ENCODE data around the gene AKAP9. TPM values are rescaled to one million over a fixed set of nuclear protein-coding genes. Genes with fewer than 3 reads are reported as not detected.
"Not testable (repeated sequence)": the region's sequence is repeated elsewhere in the genome, so short reads cannot be mapped to it uniquely, and the experiment has no call there.

Gene AKAP9
- total RNA-seq, 1 donor from 2014 or later = 187 TPM

DNA sequence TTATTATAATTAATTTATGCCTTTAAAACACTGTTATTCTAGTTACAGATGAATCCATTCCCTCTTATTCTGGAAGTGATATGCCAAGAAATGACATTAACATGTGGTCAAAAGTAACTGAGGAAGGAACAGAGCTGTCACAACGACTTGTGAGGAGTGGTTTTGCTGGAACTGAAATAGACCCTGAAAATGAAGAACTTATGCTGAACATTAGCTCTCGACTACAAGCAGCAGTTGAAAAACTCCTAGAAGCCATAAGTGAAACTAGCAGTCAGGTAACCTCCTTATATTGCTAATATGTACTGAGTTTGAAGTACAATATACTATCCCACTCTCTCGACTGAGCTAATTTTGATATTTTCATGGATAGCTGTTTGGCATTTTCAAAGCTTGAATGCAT is 112.0 kb downstream of the AKAP9 start:
- no peak for FAIRE-seq
- no peak for DNase-seq (ENCODE audit: low spot score in 2 of 2)

DNA sequence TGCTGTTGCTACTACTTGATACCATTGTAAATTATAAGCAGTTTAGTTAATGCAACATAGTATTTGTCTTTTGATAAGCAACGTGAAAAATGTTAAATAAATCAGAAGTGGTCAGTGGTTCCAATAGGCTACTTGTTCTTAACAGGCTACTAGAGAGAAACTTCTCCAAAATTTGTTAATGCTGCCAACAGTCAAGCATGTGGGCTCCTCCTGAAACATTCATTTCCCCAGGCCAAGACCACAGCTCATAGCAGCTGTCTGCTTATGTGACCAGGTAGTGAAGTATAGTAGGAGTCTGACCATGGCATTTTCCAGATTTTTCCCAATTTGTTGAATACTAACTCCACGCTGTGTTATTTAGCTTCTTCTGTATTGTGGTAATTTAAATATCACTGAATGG is 112.7 kb downstream of the AKAP9 start:
- DNase-seq (ENCODE audit: low spot score in 2 of 2) = no peak
- no peak for FAIRE-seq

DNA sequence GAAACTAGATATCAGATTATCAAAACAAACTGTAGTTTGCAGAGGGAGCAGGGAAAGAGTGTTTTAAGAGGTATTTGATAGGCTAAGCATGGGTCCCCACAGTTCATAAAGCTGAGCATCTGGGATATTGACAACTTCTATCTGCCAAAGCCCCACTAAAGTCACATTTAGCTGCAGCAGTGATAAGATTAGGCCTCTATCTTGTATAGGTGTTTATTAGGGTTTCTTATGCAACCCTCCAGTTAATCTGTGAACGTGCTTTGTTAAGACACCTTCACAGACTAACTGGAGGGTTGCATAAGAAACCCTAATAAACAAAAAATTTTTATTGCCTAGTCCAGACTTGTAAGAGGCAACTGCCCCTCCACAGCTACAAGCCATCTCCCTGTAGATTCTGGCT is 115.6 kb downstream of the AKAP9 start:
- FAIRE-seq (no peak), DNase-seq (ENCODE audit: low spot score in 2 of 2) (no peak)

DNA sequence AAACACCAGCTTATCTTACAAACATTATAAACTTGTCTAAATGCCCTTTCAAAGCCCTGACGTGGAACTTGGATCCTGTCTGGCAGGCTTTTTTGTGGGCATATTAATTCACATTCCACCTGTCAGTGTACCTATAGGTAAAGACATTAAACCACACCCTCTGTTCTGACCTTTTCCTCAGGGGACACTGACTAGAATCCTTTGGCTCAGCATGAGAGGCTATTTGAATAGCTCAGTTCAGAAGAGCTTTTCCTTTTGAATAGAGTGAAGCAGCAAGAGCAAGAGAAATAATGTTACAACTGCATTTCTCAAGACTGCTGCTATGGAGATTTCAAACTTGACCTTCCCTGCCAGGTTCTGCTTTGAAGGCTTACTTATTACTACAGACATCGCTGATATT is 116.7 kb downstream of the AKAP9 start:
- DNase-seq (ENCODE audit: low spot score in 2 of 2) (no peak), FAIRE-seq (no peak)

DNA sequence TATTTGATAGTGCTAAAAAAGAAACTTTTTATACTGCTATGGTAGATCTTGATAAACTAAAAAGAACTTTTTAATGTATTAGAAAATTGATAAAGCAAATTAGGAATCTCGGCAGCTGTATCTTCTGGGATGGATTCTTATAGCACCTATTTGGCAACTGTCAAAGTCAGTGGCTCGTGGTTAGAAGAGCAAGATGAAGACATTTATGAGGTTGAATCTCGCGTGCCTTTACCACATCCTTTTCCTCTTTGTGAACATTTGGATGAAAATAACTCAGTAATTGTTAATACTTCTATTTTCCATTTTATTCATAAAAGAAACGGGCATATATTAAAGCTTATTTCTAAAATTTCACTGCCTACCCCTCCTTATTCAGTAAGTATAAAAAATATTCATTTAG is 117.4 kb downstream of the AKAP9 start:
- FAIRE-seq = no peak
- no peak for DNase-seq (ENCODE audit: low spot score in 2 of 2)

DNA sequence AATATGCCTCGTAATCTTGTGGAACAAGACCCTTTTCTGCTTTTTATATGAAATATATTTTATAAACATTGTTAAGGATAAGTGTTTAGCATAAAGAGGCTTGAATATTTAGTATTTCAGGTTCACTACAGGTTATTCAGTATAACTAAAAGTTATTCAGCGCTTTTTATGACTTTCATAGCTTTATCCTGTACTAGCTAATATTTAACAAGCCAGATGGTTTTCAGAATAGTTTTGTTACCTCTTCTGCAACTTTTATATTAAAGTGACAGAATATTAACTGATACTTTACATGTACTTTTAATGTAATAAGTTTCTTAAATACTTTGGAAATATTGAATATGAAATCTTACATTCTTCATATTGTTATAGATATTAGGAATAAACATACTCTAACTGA is 118.2 kb downstream of the AKAP9 start:
- no peak for DNase-seq (ENCODE audit: low spot score in 2 of 2)
- FAIRE-seq = peak; percentile 58

DNA sequence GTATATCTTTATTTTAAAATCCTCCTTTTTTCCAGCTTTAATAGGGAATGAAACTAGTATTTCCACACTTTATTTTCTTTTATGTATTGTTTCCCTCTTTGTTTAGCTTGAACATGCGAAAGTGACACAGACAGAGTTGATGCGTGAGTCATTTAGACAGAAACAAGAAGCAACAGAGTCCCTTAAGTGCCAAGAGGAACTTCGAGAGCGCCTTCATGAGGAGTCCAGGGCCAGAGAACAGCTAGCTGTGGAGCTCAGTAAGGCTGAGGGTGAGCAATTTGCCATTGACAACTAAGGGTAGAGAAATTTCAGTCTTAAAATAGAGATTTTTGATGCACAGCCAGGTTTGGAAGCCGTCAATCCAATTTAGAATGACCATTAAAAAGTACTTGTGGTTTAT is 120.5 kb downstream of the AKAP9 start:
- FAIRE-seq (no peak), DNase-seq (ENCODE audit: low spot score in 2 of 2) (no peak)

DNA sequence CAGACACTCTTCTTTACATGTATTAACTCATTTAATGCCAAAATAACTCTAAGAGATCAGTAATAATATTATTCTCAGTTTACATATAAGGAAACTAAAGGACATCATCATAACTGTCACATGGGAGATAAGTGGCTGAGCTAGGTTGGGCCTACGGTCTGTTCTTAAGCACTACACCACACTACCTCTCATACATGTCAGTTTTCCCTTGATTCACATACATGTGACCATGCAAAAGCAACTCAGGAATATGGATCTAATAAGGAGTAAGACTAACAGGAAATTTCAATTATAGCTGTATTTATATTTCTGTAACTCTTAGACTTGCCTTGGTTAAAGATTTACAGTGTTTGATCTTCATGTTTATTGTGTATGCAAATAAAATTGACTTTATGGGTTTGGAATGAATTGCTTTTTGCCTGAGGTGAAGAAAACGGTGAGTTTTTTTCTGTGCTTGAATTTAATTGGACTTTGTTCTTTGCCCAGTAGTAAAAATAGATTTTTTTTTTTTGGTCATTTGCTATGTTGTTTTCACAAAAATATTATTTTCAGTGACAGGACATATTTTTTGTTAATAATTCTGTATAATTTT is 123.9 kb downstream of the AKAP9 start:
- DNase-seq (ENCODE audit: low spot score in 2 of 2) (no peak), FAIRE-seq (peak; percentile 86)

DNA sequence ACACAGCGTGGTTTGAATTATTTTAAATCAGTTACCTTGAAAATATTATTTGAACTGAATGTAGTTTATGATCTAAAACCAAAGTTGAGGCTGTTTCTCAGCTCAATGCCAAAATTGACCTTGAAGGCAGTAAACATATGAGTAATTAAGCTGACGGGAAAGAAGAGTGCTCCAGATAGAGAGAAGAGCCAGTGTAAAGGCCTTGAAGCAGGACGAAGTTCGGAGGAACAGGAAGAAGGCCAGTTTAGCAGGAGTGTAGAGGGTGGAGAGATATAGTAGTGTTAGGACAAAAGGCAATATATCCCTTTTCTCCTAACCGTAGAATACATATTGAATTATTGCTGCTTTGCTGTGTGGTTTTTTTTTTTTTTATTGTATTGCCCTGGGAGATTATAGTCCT is 130.4 kb downstream of the AKAP9 start:
- FAIRE-seq (no peak), DNase-seq (ENCODE audit: low spot score in 2 of 2) (no peak)

DNA sequence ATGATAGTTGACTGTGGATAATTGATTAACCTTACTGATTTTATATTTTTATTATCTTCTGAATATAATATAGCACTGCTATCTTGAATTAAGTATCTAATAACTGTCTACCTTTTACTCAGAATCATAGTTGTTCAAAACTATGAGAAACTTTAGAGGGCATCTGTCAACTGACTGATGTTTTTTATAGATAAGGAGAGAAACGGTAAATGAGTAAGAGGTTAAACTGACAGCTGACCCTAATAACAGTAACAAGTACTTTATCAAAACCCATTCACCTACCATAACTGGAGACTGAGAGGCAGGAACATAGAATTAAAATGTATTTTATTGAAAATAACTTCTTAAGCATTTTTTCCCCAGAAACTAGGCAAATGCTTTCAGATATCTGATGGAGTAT is 131.5 kb downstream of the AKAP9 start:
- DNase-seq (ENCODE audit: low spot score in 2 of 2) = no peak
- no peak for FAIRE-seq

DNA sequence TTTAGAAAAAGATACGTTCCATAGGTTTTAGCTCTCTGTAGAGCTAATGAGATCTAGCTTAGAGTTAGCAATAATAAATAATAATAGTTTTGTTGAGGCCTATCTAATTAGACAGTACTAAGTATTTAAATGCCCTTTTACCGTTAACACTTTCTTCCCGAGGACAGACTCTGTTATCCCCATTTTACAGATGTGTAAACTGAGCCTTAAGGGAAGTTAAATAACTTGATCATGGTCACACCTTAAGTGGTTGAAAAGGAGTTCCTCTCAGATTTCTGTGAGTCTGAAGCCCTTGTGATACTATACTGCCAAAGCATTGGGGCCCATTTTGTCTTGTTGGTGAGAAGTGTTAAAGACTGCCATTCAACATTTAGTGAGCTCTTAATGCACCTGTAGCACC is 132.0 kb downstream of the AKAP9 start:
- DNase-seq (ENCODE audit: low spot score in 2 of 2) (no peak), FAIRE-seq (no peak)

DNA sequence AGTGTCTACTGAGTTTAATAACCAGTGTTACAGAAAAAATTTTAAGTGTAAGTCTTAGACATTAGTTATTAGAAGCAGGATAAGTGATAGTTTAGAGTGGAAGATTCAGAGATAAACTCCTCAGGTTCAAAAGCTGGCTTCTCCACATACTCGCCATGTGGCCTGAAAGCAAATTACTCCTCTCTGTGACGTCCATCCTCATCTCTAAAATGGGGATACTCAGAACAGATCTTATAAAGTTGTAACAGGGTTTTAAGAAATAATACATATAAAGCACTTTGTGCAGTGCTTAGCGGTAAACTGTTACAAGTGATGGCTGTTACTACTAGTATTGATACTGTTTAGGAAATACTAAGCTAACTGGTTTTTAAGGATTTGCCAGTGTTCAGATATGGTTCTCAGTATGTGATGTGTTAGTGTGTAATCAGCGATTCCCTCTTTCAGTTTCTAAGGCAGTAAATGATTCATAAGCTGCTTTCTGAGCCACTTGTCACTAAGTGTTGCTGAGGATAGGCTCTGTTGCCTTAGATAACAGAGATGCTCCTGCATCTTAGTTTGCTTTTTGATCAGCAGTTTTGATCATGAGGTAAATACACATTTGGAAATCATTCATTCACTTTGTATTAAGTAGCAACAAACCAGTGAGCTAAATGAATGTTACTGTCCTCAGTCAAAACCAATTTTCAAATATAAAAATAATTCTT is 134.9 kb downstream of the AKAP9 start:
- DNase-seq (ENCODE audit: low spot score in 2 of 2) = no peak
- FAIRE-seq = no peak

DNA sequence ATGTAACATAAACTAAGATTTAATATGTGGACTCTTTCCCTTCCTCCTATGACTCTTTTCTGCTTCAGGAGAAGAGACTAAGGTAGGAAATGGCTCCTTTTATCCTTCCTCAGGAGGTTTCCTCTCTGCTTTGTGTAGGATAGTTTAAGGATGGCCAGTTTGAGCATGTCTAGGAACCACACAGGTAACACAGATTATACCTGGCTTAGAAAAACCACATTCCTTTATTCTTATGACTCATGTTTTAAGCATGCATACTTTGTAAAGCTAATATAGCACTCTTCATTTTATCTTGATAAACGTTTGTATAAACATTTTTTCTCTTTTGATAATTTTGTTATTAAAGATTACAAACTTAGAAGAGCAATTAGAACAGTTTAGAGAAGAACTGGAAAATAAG is 135.8 kb downstream of the AKAP9 start:
- no peak for FAIRE-seq
- DNase-seq (ENCODE audit: low spot score in 2 of 2) = no peak

DNA sequence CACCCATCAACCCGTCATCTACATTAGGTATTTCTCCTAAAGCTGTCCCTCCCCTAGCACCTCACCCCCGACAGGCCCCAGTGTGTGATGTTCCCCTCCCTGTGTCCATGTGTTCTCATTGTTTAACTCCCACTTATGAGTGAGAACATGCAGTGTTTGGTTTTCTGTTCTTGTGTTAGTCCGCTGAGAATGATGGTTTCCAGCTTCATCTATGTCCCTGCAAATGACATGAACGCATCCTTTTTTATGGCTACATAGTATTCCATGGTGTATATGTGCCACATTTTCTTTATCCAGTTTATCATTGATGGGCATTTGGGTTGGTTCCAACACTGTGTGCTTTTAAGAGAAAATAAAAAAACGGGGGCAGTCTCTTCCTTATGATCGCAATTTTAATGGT is 143.3 kb downstream of the AKAP9 start:
- not testable (repeated sequence) for FAIRE-seq; DNase-seq (ENCODE audit: low spot score in 2 of 2)

DNA sequence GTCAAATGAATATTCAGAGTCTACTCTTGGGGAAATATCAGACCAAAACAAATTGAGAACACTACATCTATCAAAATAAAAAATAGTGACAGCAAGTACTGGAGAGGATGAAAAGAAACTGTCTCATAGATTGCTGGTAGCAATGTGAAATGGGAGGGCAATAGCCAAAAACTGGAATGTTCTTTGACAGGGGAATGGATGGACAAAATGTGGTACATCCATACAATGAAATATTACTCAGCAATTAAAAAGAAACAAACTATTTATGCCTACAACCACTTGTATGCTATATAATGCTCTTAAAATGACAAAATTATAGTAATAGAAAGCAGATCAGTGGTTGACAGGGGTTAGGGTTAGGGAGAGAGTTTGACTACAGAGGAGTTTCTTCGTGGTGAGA is 147.6 kb downstream of the AKAP9 start:
- FAIRE-seq (no peak), DNase-seq (ENCODE audit: low spot score in 2 of 2) (no peak)

DNA sequence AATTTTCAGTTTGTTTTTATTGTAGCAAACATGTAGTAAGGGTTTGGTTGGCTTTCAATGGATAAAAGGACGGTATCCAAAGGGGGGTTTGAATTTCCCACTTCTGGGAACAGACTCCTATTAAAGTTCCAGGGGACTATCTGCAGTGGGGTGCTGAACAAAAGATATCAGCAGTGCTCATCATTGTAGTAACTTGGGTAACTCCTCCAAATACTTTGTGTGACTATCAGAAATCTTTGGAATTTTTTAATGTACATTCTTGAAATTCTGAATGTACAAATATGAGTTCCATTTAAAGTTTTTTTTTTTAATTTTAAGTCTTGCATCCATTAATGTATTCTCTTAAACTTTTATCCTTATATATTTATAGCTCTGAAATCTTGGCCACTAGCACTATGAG is 151.5 kb downstream of the AKAP9 start:
- no peak for FAIRE-seq
- no peak for DNase-seq (ENCODE audit: low spot score in 2 of 2)

DNA sequence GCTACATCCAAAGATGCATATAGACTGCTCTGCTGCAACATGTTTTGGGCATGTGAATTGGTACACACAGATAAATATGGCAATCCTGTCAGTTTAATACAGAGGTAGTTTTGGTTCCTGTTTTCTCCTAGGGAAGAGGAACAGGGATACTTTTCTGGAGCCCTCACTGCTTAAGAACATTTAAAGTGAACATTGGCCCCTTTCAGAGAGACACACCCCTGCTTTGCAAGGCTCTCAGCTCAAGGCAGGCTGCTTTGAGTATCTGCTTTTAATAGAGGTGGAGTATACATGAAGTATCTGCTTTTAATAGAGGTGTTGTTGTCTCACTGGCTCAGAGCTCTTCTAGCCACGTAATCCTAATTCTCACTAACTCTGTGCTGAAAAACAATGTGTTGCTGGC is 154.7 kb downstream of the AKAP9 start:
- FAIRE-seq = no peak
- DNase-seq (ENCODE audit: low spot score in 2 of 2) = no peak

DNA sequence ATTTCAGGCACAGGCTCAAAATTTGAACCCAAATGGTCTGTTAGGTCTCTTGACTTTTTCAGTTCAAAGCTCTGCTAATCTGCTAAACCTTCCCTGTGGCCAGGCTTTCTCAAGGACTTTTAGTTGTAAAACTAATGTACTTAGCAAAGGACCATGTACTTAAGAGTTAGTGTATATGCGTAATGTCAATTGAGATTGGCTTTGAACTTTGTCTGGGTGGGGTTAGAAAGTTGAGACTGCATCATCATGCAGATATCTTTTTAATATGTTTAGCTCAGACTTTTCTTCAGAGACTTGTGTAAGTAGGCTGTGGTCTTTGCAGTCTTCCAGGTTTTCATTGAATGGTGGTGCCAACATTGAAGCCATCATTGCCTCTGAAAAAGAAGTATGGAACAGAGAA is 159.9 kb downstream of the AKAP9 start:
- FAIRE-seq (no peak), DNase-seq (ENCODE audit: low spot score in 2 of 2) (no peak)

DNA sequence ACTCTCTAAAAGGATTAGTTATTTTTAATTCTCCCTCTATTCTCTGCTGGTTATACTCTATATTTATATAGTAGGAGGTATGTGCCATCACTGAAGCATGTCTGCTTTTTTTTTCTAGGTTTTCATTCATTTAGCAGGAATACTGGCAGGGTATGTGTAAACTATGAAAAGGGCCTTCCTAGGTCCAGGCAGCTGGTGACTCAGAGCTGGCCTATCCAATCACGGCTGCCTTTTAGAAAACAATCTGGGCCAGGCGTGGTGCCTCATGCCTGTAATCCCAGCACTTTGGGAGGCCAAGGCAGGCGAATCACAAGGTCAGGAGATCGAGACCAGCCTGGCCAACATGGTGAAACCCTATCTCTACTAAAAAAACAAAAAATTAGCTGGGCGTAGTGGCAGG is 162.2 kb downstream of the AKAP9 start:
- not testable (repeated sequence) for FAIRE-seq; DNase-seq (ENCODE audit: low spot score in 2 of 2)

DNA sequence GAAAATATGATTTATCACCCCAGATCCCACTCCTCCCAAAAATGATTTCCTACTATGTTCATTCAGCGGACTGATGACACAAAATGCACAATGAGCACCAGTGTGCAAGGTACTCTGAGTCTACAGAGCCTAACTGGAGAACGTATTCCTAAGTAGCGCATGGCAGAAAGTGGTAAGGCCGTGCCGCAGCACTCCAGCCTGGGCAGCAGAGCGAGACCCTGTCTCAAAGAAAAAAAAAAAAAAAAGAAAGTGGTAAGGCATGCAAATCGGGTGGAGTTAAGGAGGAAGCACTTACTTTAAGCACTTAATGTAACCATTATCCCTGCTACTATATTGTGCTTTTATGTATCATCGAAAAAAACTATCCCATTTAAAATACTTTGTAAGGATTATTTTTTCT is 168.2 kb downstream of the AKAP9 start:
- FAIRE-seq = no peak
- DNase-seq (ENCODE audit: low spot score in 2 of 2) = no peak

DNA sequence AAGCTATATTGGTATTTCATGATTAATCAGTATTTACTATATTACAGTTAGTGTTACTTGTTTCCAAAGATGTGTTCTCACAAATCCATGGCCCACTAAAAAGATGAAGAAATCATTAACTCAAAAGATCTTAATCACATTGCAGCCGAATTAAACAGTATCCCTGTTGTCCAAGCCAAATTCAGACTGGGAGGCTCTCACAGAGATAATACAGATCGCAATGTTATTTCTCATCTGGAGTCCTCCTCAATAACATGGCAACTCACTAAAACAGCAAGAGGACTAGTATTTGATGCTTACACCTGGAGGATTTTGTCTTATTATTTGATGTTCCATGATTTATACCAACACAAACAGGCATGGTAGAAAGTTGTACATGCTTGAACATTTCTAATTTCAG is 170.2 kb downstream of the AKAP9 start:
- no peak for DNase-seq (ENCODE audit: low spot score in 2 of 2)
- no peak for FAIRE-seq

DNA sequence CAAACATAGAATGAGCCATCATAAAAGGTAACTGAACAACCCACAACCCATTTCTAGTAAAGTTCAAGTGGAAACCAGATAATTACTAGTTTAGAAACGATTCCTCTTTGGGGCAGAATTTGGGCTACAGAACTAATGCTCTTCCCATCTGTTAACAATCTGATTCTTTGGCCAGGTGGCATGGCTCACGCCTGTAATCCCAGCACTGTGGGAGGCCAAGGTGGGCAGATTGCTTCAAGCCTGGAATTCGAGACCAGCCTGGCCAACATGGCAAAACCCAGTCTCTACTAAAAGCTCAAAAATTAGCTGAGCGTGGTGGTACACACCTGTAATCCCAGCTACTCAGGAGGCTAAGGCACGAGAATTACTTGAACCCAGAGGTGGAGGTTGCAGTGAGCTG is 175.2 kb downstream of the AKAP9 start:
- no peak for FAIRE-seq
- no peak for DNase-seq (ENCODE audit: low spot score in 2 of 2)

DNA sequence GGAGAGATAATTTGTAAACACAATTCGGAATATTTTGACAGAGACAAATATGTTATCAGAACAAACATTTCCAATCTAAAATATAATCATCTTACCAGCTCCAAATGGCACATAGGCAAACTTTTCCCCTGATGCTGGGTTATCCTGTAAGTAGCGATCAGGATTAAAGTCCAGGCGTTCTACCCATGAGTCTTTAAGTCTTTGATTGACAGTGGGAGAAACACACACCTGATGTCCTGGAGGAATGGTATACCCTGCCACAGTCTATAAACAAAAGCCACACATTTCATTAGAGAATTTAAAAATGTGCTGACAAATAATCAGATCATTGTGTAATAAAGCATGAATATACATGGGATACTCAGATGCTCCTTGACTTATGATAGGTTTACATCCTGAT is 176.3 kb downstream of the AKAP9 start:
- FAIRE-seq = no peak

More for the DNA sequence above, 176.3 kb downstream of the AKAP9 start:
- no peak for DNase-seq (ENCODE audit: low spot score in 2 of 2)
